Body of pancreas (tissue), 4 donors: Measurements from ENCODE around the gene ANKRD44. TPM values are rescaled to one million over a fixed set of nuclear protein-coding genes. Genes with fewer than 3 reads are reported as not detected.

Source experiments
- ATAC-seq: fragments of 150-250 bp; one replicate; pipeline ENCODE4 v1.9.1; 2016
- DNase-seq, 4 donors: peaks; one replicate each; pipeline ENCODE4 v3.0.0-alpha.2; 2019
- H3K27ac ChIP-seq, 4 donors: fragments of 200-600 bp; sonication (generic); 1 replicate in 3 of 4; 2 replicates in 1 of 4; pipeline versions ENCODE4 v1.5.1 to v1.6.1; 2016 to 2019; ENCODE audit warnings: mild to moderate bottlenecking in 1 of 4, mixed read lengths in 1 of 4, moderate library complexity in 1 of 4
- H3K27me3 ChIP-seq, 2 donors: fragments of 200-600 bp; sonication (generic); one replicate each; pipeline ENCODE4 v1.6.0; 2016; ENCODE audit warnings: mild to moderate bottlenecking in 1 of 2
- H3K36me3 ChIP-seq, 2 donors: fragments of 200-600 bp; sonication (generic); replicated peaks in 1 of 2; 2 replicates each; pipeline ENCODE4 v1.5.1; 2016; ENCODE audit warnings: low read depth in 2 of 2; ENCODE audit not compliant: insufficient read depth in 1 of 2
- H3K4me1 ChIP-seq: fragments of 200-600 bp; sonication (generic); one replicate; pipeline ENCODE4 v1.6.0; 2016
- H3K4me3 ChIP-seq, 2 donors: fragments of 200-600 bp; sonication (generic); 1 replicate in 1 of 2; 2 replicates in 1 of 2; pipeline ENCODE4 v1.5.1; 2016 to 2019
- H3K9me3 ChIP-seq, 3 donors: fragments of 200-600 bp; sonication (generic); 1 replicate in 2 of 3; 2 replicates in 1 of 3; pipeline ENCODE4 v1.5.1; 2016
- CTCF ChIP-seq, 7 experiments: fragments of 450-650 bp in 4 of 7; fragments of 200-600 bp in 3 of 7; sonication (generic) in 3 of 7; IDR thresholded peaks; one replicate each; pipeline ENCODE4 v1.5.1; 2016 to 2019; ENCODE audit warnings: antibody characterized with exemption in 7 of 7
- POLR2A ChIP-seq, 3 donors: fragments of 450-650 bp; IDR thresholded peaks; one replicate each; pipeline ENCODE4 v1.6.1; 2016; ENCODE audit warnings: antibody characterized with exemption in 3 of 3, mild to moderate bottlenecking in 2 of 3
- WGBS, 2 donors: methylation state at CpG; one replicate each; pipeline ENCODE4 v1.1.5; 2017; 5-methylcytosine and 5-hydroxymethylcytosine counted together
- intact Hi-C: fragments of 100-400 bp; cut with DNase I; formaldehyde crosslinking; loops from one replicate; pipeline ENCODE4 v1.15.1; 2023
- total RNA-seq, 2 donors: library from RNA; depleted of rRNA; stranded (reverse); fragments of >200 nt; gene quantifications; one replicate each; pipeline ENCODE4 v1.1.0, GENCODE V29; 2016

The ANKRD44 gene
- total RNA-seq, 2 donors from 2014 or later: 12.2 TPM

GRCh38 chr2:197089655-197090054 lies 220.9 kb downstream of the ANKRD44 start:
- no peaks in the 10 kb centered on the region for H3K27me3 ChIP-seq
- TF ChIP-seq POLR2A (IDR thresholded peaks at IDR 0.05) (no peak), CTCF (IDR thresholded peaks at IDR 0.05) (no peak)
- H3K4me1 ChIP-seq: no peaks in the 10 kb centered on the region
- no peaks in the 10 kb centered on the region for H3K36me3 ChIP-seq
- ATAC-seq: no peak
- H3K4me3 ChIP-seq: no peak overlapping the region
- intact Hi-C loops: no loop called here
- no peak overlapping the region for H3K27ac ChIP-seq
- no peak for DNase-seq
- H3K9me3 ChIP-seq: no peaks in the 10 kb centered on the region
- WGBS, 2 donors: 77 to 89% methylated on average over 2 of the region's 2 CpGs

- Histone ChIP-seq H3K27me3 (no peaks in the 10 kb centered on the region), H3K27ac (no peak overlapping the region), H3K36me3 (no peaks in the 10 kb centered on the region), H3K4me1 (no peaks in the 10 kb centered on the region), H3K4me3 (no peak overlapping the region), H3K9me3 (no peaks in the 10 kb centered on the region)
- no peak for ATAC-seq
- DNase-seq: no peak
- TF ChIP-seq POLR2A (IDR thresholded peaks at IDR 0.05) (no peak), CTCF (IDR thresholded peaks at IDR 0.05) (no peak)
- 56 to 61% methylated on average over 5 of the region's 5 CpGs for WGBS, 2 donors
- intact Hi-C loops: no loop called here
Observed at GRCh38 chr2:197088694-197089093, 221.9 kb downstream of the ANKRD44 start.

- Histone ChIP-seq H3K4me3 (no peak overlapping the region), H3K27me3 (no peaks in the 10 kb centered on the region), H3K36me3 (no peaks in the 10 kb centered on the region), H3K4me1 (no peaks in the 10 kb centered on the region), H3K9me3 (no peaks in the 10 kb centered on the region), H3K27ac (no peak overlapping the region)
- ATAC-seq (no peak), DNase-seq (no peak)
- WGBS, 2 donors: 81 to 87% methylated on average over 4 of the region's 4 CpGs
- TF ChIP-seq CTCF (IDR thresholded peaks at IDR 0.05): no peak
- TF ChIP-seq POLR2A (IDR thresholded peaks at IDR 0.05): no peak
- intact Hi-C loops: no loop called here
Observed at GRCh38 chr2:197086500-197086899, 224.1 kb downstream of the ANKRD44 start.

GRCh38 chr2:197085665-197086064 lies 224.9 kb downstream of the ANKRD44 start:
- Histone ChIP-seq H3K9me3 (no peaks in the 10 kb centered on the region), H3K27ac (no peak overlapping the region), H3K4me3 (no peak overlapping the region), H3K27me3 (no peaks in the 10 kb centered on the region), H3K36me3 (no peaks in the 10 kb centered on the region), H3K4me1 (no peaks in the 10 kb centered on the region)
- no peak for TF ChIP-seq POLR2A (IDR thresholded peaks at IDR 0.05)
- no peak for TF ChIP-seq CTCF (IDR thresholded peaks at IDR 0.05)
- WGBS, 2 donors: 94 to 96% methylated on average over 5 of the region's 5 CpGs
- no peak for DNase-seq
- no peak for ATAC-seq
- intact Hi-C loops: no loop called here

GRCh38 chr2:197081294-197081693 lies 229.3 kb downstream of the ANKRD44 start:
- WGBS, 2 donors: 73 to 89% methylated on average over 4 of the region's 4 CpGs
- intact Hi-C loops: no loop called here
- H3K36me3 ChIP-seq: no peaks in the 10 kb centered on the region
- no peaks in the 10 kb centered on the region for H3K9me3 ChIP-seq
- H3K27ac ChIP-seq: no peak overlapping the region
- TF ChIP-seq CTCF (IDR thresholded peaks at IDR 0.05): no peak
- no peak for TF ChIP-seq POLR2A (IDR thresholded peaks at IDR 0.05)
- ATAC-seq (no peak), DNase-seq (no peak)
- H3K27me3 ChIP-seq: no peaks in the 10 kb centered on the region
- no peak overlapping the region for H3K4me3 ChIP-seq
- H3K4me1 ChIP-seq: no peaks in the 10 kb centered on the region
